GM19328 (cell line): ENCODE measurements around the gene TMEM119.

Source experiments
- ATAC-seq: cut with Tn5 transposase; IDR thresholded peaks from one replicate; pipeline ENCODE4 v1.9.1; 2021; ENCODE audit warnings: mild to moderate bottlenecking, moderate library complexity; ENCODE audit not compliant: unreplicated experiment

TMEM119 gene

GRCh38 chr12:108618079-108618952 lies 20.4 kb upstream of the TMEM119 start:
- ATAC-seq: no peak

DNA sequence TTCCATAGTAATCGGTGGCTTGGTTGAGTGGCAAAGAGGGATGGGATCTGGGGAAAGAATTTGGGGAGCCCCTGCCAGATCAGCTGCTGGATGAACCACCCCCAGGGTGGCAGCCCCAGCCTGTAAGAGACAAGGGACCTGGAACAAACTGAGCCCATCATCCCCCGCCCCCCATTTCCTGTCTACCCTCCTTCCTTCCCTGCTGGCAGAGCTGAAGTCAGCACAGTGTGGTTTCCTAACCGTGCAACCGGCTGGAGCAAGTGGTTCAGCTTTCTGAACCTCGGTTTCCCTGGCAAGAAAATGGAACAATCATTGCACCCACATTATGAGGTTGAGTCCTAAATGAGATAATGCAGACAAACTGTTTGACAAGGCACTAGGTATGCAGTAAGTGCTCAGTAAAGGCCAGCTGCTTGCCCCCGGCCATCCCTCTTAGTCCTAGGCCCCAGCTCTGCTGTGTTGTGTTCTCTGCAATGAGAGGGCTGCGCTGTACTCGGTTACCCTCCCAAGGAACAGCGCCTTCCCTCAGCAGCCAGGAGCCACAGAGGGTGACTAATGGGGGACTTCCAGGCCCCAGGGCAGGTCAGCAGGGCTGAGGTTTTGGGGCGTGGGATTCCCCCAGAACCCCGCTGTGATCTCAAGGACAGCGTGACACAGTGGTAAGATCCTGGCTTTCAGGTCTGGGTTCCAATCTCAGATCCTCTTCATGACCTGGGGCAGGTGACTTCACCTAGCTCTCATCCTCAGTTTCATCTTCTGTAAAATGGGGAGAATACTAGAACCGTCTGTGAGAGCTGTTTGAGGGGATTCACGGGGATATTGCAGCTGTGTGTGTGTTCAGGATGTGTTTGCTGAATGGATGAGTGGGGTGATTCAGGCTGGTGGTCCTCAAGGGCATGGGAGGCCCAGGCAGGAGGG lies 19.3 kb upstream of the TMEM119 start:
- ATAC-seq: peak; percentile 69

DNA sequence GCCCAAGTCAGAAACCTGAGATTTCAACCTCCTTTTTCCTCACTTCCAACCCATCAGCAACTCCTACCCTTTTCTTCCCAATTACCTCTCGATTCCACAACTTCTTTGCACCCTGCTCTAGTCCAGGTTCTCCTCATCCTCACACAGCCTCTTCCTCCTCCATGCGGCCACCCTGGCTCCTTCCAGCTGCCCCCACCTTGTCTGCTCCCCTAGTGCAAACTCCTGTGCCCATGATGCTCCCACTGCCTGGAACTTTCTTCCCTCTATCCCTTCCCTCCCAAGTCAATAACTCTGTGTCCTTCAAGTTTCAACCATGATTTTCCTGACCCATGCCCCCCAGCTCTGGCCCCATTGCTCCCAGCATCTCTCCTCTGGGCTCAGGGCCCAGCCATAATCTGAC lies 18.5 kb upstream of the TMEM119 start:
- no peak for ATAC-seq

DNA sequence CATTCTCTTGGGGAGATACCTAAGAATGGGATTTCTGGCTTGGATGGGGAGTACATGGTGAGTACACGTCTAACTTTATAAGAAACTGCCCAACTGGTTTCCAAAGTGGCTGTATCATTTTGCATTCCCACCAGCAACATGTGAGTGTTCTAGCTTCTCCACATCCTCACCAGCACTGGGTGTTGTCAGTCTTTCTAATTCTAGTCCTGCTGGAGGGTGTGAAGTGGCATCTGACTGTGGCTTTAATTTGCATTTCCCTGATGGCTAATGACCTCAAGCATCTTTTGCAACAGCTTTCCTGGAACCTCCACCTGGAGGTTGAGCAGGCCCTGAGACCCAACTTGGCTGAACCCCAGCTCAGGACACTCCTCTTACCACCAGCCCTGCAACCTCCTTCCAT lies 18.0 kb upstream of the TMEM119 start:
- ATAC-seq: no peak

DNA sequence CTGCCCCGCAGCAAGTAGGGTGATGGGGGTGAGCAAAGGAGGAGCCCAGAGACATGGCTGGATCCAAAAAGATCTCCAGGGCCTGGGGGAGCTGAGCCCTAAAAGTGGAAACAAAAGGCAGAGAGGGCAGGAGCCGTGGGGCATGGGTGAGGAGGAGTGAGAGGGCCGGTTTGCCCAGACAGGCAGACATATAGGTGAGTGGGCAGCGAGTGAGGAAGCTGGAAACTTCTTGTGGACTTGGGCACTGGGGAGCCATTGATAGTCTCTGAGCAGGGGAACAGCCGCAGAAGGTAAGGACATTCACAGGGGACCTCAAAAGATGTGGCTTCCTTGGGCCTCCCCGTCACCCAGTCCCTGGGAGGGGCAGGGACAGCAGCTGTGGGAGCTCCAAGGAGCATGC lies 16.8 kb upstream of the TMEM119 start:
- ATAC-seq: no peak

DNA sequence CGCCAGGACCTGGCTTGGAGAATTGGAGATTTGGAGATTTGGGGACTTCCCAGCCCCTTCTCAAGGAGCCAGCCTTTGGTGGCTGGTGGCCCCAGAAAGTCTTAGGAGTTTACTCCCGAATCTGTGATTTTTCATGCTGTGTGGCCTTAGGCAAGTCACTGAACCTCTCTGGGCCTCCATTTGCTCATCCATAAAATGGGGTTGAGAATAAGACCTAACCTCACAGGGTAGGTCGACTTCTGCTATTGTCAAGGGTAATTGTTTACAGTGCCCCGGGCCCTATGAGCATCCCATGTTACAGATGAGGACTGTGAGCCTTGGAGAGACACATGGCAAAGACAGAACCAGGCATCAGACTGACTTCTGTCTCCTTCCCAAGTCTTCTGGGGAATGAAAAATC lies 16.2 kb upstream of the TMEM119 start:
- no peak for ATAC-seq

GRCh38 chr12:108613548-108613947 lies 15.7 kb upstream of the TMEM119 start:
- ATAC-seq: no peak

- ATAC-seq: no peak
Measured at GRCh38 chr12:108612788-108613282, 15.0 kb upstream of the TMEM119 start.

- no peak for ATAC-seq
Measured at GRCh38 chr12:108611884-108612415, 14.1 kb upstream of the TMEM119 start.

DNA sequence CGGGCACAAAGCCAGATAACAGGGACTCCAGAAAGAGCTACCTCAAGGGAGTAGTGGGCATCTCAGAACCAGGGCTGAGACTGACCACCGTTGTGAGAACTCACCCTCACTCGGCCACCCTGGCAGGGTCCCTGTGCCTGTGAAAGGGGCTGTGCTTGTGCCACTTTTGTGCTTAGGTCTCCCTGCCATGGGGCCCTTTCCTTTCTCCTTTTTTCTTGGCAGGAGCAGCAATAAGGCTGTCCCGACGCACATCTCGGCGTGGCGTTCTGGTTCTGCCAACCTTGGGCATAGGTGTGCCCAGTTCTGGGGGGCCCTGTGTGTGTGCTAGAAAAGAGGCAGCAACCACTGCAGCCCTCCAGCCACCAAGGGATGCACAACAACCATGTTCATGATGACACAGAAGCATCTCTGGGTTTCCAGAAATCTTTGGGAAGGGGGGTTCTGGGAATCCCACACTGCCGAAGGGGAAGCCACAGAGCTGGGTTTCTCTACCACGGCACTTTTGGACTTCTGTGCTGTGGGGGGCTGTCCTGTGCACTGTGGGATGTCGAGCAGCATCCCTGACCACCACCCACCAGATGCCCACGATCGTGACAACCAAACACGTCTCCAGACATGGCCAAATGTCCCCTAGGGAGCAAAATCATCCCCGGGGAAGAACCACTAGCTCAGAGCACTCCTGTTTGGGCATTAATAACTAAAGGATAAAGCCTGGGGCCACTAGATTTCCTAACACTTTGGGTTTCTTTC lies 13.1 kb upstream of the TMEM119 start:
- no peak for ATAC-seq

DNA sequence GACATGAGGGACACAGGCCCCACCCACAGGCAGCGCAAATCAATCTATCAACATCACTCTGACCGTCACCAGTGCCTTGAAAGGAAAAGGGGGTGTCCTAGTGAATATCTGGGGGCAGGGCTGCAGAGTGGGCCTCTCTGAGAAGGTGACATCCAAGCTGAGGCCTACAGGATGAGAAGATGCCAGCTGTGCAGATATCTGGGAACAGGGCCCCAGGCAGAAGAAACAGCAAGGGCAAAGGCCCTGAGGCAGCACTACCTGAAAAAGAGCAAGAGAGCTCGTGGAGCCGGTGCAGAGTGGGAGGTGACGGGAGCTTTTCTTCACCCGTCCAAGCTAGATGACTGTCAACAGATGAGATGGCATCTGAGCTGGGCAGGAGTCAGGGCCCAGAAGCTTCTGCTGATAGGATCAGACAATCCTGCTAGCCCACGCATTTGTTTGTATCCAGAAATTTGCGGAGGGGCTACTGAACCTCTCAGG lies 12.5 kb upstream of the TMEM119 start:
- ATAC-seq: no peak

GRCh38 chr12:108609537-108610335 lies 11.9 kb upstream of the TMEM119 start:
- no peak for ATAC-seq

DNA sequence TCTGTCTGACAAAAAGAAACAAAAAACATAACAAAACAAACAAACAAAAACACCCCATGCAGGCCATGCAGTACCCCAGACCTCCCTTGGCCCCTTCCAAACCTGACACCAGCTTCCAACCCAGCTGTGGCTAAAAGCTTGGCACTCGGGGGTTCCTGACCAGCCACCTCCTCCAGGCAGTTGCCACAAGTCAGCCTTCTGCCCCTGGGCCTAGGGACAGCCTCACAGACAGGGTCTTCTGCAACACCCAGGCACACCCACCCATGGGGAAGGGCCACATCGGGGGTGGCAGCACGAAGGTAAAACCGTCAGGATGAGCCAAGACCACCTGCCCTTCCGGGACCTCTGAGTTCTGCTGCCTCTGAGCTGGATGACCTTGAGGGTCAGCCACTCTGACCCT lies 10.7 kb upstream of the TMEM119 start:
- no peak for ATAC-seq

DNA sequence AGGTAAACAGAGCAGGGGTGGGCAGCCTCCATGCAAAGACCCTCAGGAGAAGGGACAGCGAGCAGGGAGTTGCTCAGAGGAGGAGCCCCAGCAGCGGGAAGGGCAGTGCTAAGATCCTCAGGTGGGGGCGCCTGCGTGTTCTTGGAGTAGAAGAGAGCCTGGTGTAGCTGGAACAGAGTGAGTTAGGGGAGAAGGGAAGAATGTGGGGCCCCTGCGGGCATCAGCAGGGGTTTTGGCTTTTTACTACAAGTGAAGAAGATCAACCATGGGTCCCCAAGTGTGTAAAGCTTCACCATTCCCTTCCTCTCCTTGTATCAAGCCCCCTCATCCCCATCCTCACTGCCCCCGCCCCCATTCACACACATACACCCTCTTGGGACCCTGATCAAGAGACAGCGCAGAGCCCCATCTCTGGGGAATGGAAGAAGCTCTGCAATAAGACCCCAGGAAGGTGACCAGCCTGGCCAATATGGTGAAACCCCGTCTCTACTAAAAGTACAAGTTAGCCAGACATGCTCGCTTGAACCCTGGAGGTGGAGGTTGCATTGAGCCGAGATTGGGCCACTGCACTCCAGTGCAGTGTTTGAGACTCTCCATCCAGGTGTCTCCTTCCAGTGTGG lies 10.2 kb upstream of the TMEM119 start:
- no peak for ATAC-seq

DNA sequence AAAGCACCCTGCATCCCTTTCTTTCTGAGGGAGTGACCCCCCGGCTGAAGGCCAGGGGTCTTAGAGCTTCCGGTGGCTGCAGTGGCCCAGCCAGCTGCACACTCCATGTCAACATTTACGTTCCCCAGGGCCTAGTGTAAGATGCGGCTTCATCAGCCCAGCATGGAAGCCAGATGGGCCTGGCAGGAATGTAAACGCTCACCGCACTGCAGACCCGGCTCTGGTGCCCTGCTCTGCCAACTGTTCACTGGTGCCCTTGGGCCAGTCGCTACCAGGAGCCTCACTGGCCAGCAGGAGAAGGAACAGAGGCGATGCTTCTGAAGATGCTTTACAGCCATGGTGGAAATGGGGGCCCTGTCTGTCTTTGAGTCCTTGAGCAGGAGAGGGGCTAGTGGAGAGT lies 8.6 kb upstream of the TMEM119 start:
- ATAC-seq: no peak

- ATAC-seq: no peak
Measured at GRCh38 chr12:108605690-108606406, 8.0 kb upstream of the TMEM119 start.

DNA sequence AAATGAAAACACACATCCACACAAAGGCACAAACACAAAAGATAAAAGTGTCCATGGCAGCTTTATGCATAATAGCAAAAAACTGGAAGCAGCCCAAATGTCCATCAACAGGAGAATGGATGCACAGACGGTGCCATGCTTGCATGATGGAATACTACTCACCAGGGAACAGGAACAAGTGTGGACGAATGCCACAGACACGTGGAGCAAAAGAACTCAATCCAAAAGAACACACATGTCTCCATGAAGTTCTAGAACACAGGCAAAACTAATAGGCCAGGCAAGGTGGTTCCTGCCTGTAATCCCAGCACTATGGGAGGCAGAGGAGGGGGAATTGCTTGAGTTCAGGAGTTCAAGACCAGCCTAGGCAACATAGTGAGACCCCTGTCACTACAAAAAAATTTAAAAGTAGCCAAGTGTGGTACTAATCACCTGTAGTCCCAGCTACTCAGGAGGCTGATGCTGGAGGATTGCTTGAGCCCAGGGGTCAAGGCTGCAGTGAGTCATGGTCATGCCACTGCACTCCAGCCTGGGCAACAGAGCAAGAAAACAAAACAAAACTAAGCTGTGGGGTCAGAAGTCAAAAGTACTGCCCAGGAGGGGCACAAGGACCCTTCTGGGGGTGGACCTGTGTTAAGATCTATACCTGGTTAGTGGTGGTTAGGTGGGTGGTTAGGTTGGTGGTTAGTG lies 7.3 kb upstream of the TMEM119 start:
- no peak for ATAC-seq
